ENCODE results near the gene EOLA2. TPM values are rescaled to one million over a fixed set of nuclear protein-coding genes. Genes with fewer than 3 reads are reported as not detected.
A peak's percentile ranks its signal among the peaks of the same experiment; 100 is the strongest.

Gene EOLA2
- total and polyA plus RNA-seq, 9 of the 15 experiments (the other 6 are each of a cell fraction or from before 2014, with no cell fraction given), result 27.7 to 61.5 (median 44.3) TPM

DNA sequence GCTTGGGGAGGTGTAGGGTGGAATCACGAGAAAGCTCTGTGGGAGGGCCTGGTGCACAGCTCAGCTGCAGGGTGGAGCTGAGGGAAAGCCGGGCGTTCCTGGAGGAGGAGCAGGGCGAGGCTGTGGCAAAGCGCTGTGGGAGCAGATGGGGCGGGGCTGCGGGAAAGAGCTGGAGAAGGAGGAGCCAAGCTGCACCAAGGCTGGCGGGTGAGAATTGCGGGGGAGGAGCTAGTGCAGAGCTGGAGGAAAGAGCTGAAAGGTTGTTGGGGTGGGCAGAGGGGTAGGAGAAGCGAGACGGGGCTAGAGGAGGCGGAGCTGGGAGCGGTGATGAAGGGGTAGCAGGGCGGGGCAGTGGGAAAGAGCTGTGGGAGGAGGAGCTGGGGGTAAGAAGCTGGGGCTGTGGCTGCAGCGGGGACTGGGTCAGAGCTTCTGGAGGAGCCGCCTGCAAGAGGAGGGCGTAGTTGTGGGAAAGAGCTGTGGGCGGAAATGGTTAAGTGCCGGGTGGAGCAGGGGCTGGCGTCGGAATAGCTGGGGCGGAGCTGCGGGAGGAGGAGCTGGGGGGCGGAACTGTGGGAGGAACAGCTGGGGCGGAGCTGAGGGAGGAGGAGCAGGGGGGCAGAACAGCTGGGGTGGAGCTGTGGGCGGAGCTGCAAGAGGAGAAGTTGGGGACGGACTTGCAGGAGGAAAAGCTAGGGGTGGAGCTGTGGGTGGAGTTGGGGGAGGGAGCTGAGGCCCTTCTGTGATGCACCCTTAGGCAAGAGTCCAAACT, 1.8 kb upstream of the EOLA2 start (continued):
- TF ChIP-seq TGIF2 (CRISPR knock-in tag; IDR thresholded peaks at IDR 0.05) (no peak), HSF4 (CRISPR knock-in tag; IDR thresholded peaks at IDR 0.05; ENCODE audit: borderline replicate concordance) (no peak), ASH1L (IDR thresholded peaks at IDR 0.05; ENCODE audit: borderline replicate concordance, low read depth, partially characterized antibody) (no peak), ZNF584 (CRISPR knock-in tag; IDR thresholded peaks at IDR 0.05; ENCODE audit: low read depth) (no peak), ZNF589 (CRISPR knock-in tag; IDR thresholded peaks at IDR 0.05; ENCODE audit: low read depth) (no peak), SUPT5H (IDR thresholded peaks at IDR 0.05) (peak; percentile 75), MLLT1 (IDR thresholded peaks at IDR 0.05) (peak; percentile 80 to 84; a peak in 3 of 4 replicates), ZNF165 (CRISPR knock-in tag; IDR thresholded peaks at IDR 0.05; ENCODE audit: borderline replicate concordance) (no peak), NFE2 (IDR thresholded peaks at IDR 0.05; ENCODE audit: low read depth) (no peak), ZNF24 (IDR thresholded peaks at IDR 0.05) (no peak), NKRF (IDR thresholded peaks at IDR 0.05; ENCODE audit: borderline replicate concordance) (peak; percentile 41; the same call in 1 of the 2 replicates), DACH1 (IDR thresholded peaks at IDR 0.05; ENCODE audit: partially characterized antibody) (peak; percentile 98), HNRNPLL (IDR thresholded peaks at IDR 0.05; ENCODE audit: low read depth, low read length, poor library complexity, severe bottlenecking) (peak; percentile 25), MEF2A (IDR thresholded peaks at IDR 0.05; ENCODE audit: control insufficient read depth, low read depth, low read length) (no peak), PML (IDR thresholded peaks at IDR 0.05; ENCODE audit: low read length) (no peak), MCM2 (IDR thresholded peaks at IDR 0.05; ENCODE audit: low read depth) (no peak), GATAD2A (IDR thresholded peaks at IDR 0.05) (no peak)
- TF ChIP-seq, protein P1, sequence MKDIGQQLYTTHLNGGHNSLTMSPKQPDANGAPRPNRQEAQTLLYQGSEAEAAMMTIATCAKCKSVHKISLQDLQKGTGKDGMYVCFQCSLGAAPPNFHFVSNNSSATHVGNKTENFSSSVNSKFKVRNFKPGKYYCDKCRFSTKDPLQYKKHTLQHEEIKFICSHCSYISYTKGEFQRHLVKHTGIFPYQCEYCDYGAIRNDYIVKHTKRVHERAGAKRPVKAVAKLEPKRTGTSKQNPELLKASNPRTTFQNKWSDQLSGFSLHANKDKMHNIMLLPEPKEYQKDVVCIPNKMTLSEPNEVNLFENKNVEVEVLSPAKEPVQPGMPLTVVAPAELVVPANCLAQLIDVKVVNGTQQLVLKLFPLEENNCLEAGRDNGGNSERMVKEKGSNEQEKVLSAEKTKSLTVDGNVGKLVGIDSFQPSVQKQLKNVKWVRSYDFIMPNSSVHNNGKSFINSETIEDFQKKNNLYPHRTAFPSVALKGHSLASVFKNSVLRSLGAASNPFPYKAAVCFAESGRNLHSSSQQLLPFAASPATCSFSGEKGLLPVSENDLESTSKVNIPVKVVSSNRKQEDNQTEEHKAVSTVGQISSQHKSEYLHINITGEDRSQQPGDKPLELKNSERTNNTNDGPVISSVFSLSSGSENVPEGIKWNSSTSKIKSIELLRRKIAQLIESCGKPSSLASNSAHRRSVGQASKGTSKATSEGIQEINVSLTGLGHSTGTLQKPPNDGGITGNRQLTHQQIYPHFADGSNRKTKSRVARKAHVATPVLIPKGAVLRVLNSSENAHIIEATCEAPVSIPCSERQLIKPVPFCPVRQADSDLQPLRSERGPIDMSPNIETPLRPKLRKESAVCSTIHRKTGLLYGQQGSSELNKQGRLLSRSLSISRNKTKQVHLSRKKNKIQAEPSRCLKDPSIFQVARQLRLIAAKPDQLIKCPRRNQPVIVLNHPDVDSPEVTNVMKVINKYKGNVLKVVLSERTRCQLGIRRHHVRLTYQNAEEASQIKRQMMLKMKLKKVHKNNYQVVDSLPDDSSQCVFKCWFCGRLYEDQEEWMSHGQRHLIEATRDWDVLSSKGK (CRISPR knock-in tag; IDR thresholded peaks at IDR 0.05), result no peak
- TF ChIP-seq, protein P2, sequence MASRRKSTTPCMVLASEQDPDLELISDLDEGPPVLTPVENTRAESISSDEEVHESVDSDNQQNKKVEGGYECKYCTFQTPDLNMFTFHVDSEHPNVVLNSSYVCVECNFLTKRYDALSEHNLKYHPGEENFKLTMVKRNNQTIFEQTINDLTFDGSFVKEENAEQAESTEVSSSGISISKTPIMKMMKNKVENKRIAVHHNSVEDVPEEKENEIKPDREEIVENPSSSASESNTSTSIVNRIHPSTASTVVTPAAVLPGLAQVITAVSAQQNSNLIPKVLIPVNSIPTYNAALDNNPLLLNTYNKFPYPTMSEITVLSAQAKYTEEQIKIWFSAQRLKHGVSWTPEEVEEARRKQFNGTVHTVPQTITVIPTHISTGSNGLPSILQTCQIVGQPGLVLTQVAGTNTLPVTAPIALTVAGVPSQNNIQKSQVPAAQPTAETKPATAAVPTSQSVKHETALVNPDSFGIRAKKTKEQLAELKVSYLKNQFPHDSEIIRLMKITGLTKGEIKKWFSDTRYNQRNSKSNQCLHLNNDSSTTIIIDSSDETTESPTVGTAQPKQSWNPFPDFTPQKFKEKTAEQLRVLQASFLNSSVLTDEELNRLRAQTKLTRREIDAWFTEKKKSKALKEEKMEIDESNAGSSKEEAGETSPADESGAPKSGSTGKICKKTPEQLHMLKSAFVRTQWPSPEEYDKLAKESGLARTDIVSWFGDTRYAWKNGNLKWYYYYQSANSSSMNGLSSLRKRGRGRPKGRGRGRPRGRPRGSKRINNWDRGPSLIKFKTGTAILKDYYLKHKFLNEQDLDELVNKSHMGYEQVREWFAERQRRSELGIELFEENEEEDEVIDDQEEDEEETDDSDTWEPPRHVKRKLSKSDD (conservative IDR thresholded peaks at IDR 0.05; ENCODE audit: low read length), result no peak

Data from K562 (cell line).